ENCODE data around the gene ZNF654.
"Not testable (repeated sequence)": the region's sequence is repeated elsewhere in the genome, so short reads cannot be mapped to it uniquely, and the experiment has no call there.

ZNF654 gene

GRCh38 chr3:88075072-88075471 is 16.0 kb downstream of the ZNF654 start:
- no peak for DNase-seq

- DNase-seq = no peak
Measured at GRCh38 chr3:88075497-88075896, 16.4 kb downstream of the ZNF654 start.

- no peak for DNase-seq
Measured at GRCh38 chr3:88076712-88077111, 17.7 kb downstream of the ZNF654 start.

- DNase-seq = no peak
Measured at GRCh38 chr3:88078932-88079331, 19.9 kb downstream of the ZNF654 start.

- no peak for DNase-seq
Measured at GRCh38 chr3:88082854-88083253, 23.8 kb downstream of the ZNF654 start.

- no peak for DNase-seq
Measured at GRCh38 chr3:88084097-88084501, 25.0 kb downstream of the ZNF654 start.

- no peak for DNase-seq
Measured at GRCh38 chr3:88090681-88091080, 31.6 kb downstream of the ZNF654 start.

- DNase-seq = no peak
Measured at GRCh38 chr3:88092270-88092669, 33.2 kb downstream of the ZNF654 start.

GRCh38 chr3:88093266-88093665 is 34.2 kb downstream of the ZNF654 start:
- no peak for DNase-seq

GRCh38 chr3:88101142-88101541 is 42.1 kb downstream of the ZNF654 start:
- no peak for DNase-seq

GRCh38 chr3:88105325-88105724 is 46.3 kb downstream of the ZNF654 start:
- no peak for DNase-seq

GRCh38 chr3:88112289-88112688 is 53.2 kb downstream of the ZNF654 start:
- DNase-seq = no peak

GRCh38 chr3:88113311-88114162 is 54.5 kb downstream of the ZNF654 start:
- DNase-seq = peak; percentile 1

- no peak for DNase-seq
Measured at GRCh38 chr3:88114878-88115549, 56.0 kb downstream of the ZNF654 start.

- no peak for DNase-seq
Measured at GRCh38 chr3:88117683-88118082, 58.6 kb downstream of the ZNF654 start.

- not testable (repeated sequence) for DNase-seq
Measured at GRCh38 chr3:88118603-88119002, 59.5 kb downstream of the ZNF654 start.

GRCh38 chr3:88123526-88123925 is 64.5 kb downstream of the ZNF654 start:
- DNase-seq = no peak

- DNase-seq = no peak
Measured at GRCh38 chr3:88131695-88132094, 72.6 kb downstream of the ZNF654 start.

- no peak for DNase-seq
Measured at GRCh38 chr3:88132894-88133293, 73.8 kb downstream of the ZNF654 start.

GRCh38 chr3:88133711-88134263 is 74.7 kb downstream of the ZNF654 start:
- DNase-seq = no peak

GRCh38 chr3:88137836-88138235 is 78.8 kb downstream of the ZNF654 start:
- DNase-seq = no peak

- DNase-seq = no peak
Measured at GRCh38 chr3:88141458-88142083, 82.5 kb downstream of the ZNF654 start.

- DNase-seq = no peak
Measured at GRCh38 chr3:88142094-88142624, 83.1 kb downstream of the ZNF654 start.

Measured in NCI-H187 treated with DMSO at 0.1 percent for 48 hours (cell line).